Peyer's patch (tissue), 4 donors: Measurements from ENCODE around the gene FRMPD1. TPM values are rescaled to one million over a fixed set of nuclear protein-coding genes. Genes with fewer than 3 reads are reported as not detected.

Source experiments
- DNase-seq, 3 donors: peaks; one replicate each; pipeline ENCODE4 v3.0.0-alpha.2; 2017 to 2019
- H3K27ac ChIP-seq, 4 donors: fragments of 200-600 bp; sonication (generic); one replicate each; pipeline ENCODE4 v1.5.1; 2016 to 2019
- H3K27me3 ChIP-seq, 2 donors: fragments of 200-600 bp; sonication (generic); one replicate each; pipeline ENCODE4 v1.5.1; 2019
- H3K36me3 ChIP-seq, 3 donors: fragments of 200-600 bp; sonication (generic); one replicate each; pipeline ENCODE4 v1.5.1; 2016 to 2019
- H3K4me1 ChIP-seq, 4 donors: fragments of 200-600 bp; sonication (generic); one replicate each; pipeline ENCODE4 v1.5.1; 2016 to 2019
- H3K4me3 ChIP-seq, 4 donors: fragments of 200-600 bp; sonication (generic); 1 replicate in 3 of 4; 2 replicates in 1 of 4; pipeline ENCODE4 v1.5.1; 2016 to 2019; ENCODE audit warnings: mild to moderate bottlenecking in 1 of 4
- H3K9me3 ChIP-seq, 4 donors: fragments of 200-600 bp; sonication (generic); one replicate each; pipeline ENCODE4 v1.5.1; 2016 to 2019; ENCODE audit warnings: mild to moderate bottlenecking in 1 of 4
- CTCF ChIP-seq, 6 experiments: fragments of 450-650 bp in 4 of 6; fragments of 200-600 bp in 2 of 6; sonication (generic) in 1 of 6; IDR thresholded peaks; one replicate each; pipeline ENCODE4 v1.5.1; 2017 to 2019; ENCODE audit warnings: antibody characterized with exemption in 6 of 6, mild to moderate bottlenecking in 3 of 6, moderate library complexity in 1 of 6
- POLR2A ChIP-seq, 2 donors: fragments of 450-650 bp; IDR thresholded peaks; one replicate each; pipeline ENCODE4 v1.5.1; 2017; ENCODE audit warnings: antibody characterized with exemption in 2 of 2, mild to moderate bottlenecking in 2 of 2, moderate library complexity in 2 of 2
- total RNA-seq, 4 donors: library from RNA; depleted of rRNA; stranded (reverse); fragments of >200 nt; gene quantifications; one replicate each; pipeline ENCODE4 v1.1.0, GENCODE V29; 2016

Gene FRMPD1
- total RNA-seq, 4 donors from 2014 or later, result 0.40 TPM; not detected in 3

GRCh38 chr9:37730256-37730655 is 79.5 kb downstream of the FRMPD1 start:
- Histone ChIP-seq H3K9me3 (no peaks in the 10 kb centered on the region), H3K4me3 (no peak overlapping the region), H3K36me3 (no peaks in the 10 kb centered on the region), H3K4me1 (no peaks in the 10 kb centered on the region), H3K27ac (no peak overlapping the region), H3K27me3 (no peaks in the 10 kb centered on the region)
- no peak for DNase-seq
- no peak for TF ChIP-seq POLR2A (IDR thresholded peaks at IDR 0.05)
- no peak for TF ChIP-seq CTCF (IDR thresholded peaks at IDR 0.05)

GRCh38 chr9:37730839-37731238 is 80.1 kb downstream of the FRMPD1 start:
- DNase-seq, result no peak
- H3K4me1 ChIP-seq, result no peaks in the 10 kb centered on the region
- H3K27me3 ChIP-seq, result no peaks in the 10 kb centered on the region
- no peaks in the 10 kb centered on the region for H3K36me3 ChIP-seq
- H3K9me3 ChIP-seq, result no peaks in the 10 kb centered on the region
- no peak overlapping the region for H3K4me3 ChIP-seq
- TF ChIP-seq CTCF (IDR thresholded peaks at IDR 0.05) (no peak), POLR2A (IDR thresholded peaks at IDR 0.05) (no peak)
- H3K27ac ChIP-seq, result no peak overlapping the region

- no peak overlapping the region for H3K27ac ChIP-seq
- no peaks in the 10 kb centered on the region for H3K27me3 ChIP-seq
- H3K4me3 ChIP-seq, result no peak overlapping the region
- H3K36me3 ChIP-seq, result no peaks in the 10 kb centered on the region
- no peak for DNase-seq
- H3K4me1 ChIP-seq, result no peaks in the 10 kb centered on the region
- TF ChIP-seq CTCF (IDR thresholded peaks at IDR 0.05), result no peak
- TF ChIP-seq POLR2A (IDR thresholded peaks at IDR 0.05), result no peak
- no peaks in the 10 kb centered on the region for H3K9me3 ChIP-seq
Measured at GRCh38 chr9:37732086-37732741, 81.5 kb downstream of the FRMPD1 start.

GRCh38 chr9:37732952-37733351 is 82.2 kb downstream of the FRMPD1 start:
- Histone ChIP-seq H3K9me3 (no peaks in the 10 kb centered on the region), H3K27ac (no peak overlapping the region), H3K36me3 (no peaks in the 10 kb centered on the region), H3K27me3 (no peaks in the 10 kb centered on the region), H3K4me3 (no peak overlapping the region), H3K4me1 (no peaks in the 10 kb centered on the region)
- no peak for DNase-seq
- TF ChIP-seq POLR2A (IDR thresholded peaks at IDR 0.05) (no peak), CTCF (IDR thresholded peaks at IDR 0.05) (no peak)

- Histone ChIP-seq H3K27me3 (no peaks in the 10 kb centered on the region), H3K4me1 (no peaks in the 10 kb centered on the region), H3K27ac (no peak overlapping the region), H3K9me3 (no peaks in the 10 kb centered on the region), H3K4me3 (no peak overlapping the region), H3K36me3 (no peaks in the 10 kb centered on the region)
- DNase-seq, result no peak
- no peak for TF ChIP-seq POLR2A (IDR thresholded peaks at IDR 0.05)
- no peak for TF ChIP-seq CTCF (IDR thresholded peaks at IDR 0.05)
Measured at GRCh38 chr9:37739222-37739621, 88.5 kb downstream of the FRMPD1 start.

GRCh38 chr9:37740128-37740527 is 89.4 kb downstream of the FRMPD1 start:
- H3K36me3 ChIP-seq, result no peaks in the 10 kb centered on the region
- no peaks in the 10 kb centered on the region for H3K27me3 ChIP-seq
- no peak for DNase-seq
- H3K4me1 ChIP-seq, result no peaks in the 10 kb centered on the region
- H3K27ac ChIP-seq, result no peak overlapping the region
- H3K9me3 ChIP-seq, result no peaks in the 10 kb centered on the region
- TF ChIP-seq POLR2A (IDR thresholded peaks at IDR 0.05) (no peak), CTCF (IDR thresholded peaks at IDR 0.05) (no peak)
- H3K4me3 ChIP-seq, result no peak overlapping the region
